A673 (cell line): ENCODE data around the gene BCL2A1.

Experiments
- CTCF ChIP-seq: fragments of 300-800, 200-600 bp; sonication (generic); conservative IDR thresholded peaks from 2 replicates; pipeline ENCODE4 v1.5.1; 2017; ENCODE audit warnings: low read depth, mild to moderate bottlenecking, antibody characterized with exemption, low read length, moderate library complexity, mixed read lengths
- EZH2 ChIP-seq: fragments of 200-600 bp; sonication (generic); IDR thresholded peaks from 2 replicates; pipeline ENCODE4 v1.6.1; 2017; ENCODE audit warnings: borderline replicate concordance, low read depth, mild to moderate bottlenecking, mixed read lengths, antibody characterized with exemption, low read length; ENCODE audit not compliant: poor library complexity, severe bottlenecking

GRCh38 chr15:79924379-79924778 lies 46.6 kb downstream of the BCL2A1 start:
- TF ChIP-seq CTCF (no peak), EZH2 (no peak)
